Central memory CD4-positive, alpha-beta T cell (primary cell): Measurements from ENCODE around the gene STRC.
"Not testable (repeated sequence)": the region's sequence is repeated elsewhere in the genome, so short reads cannot be mapped to it uniquely, and the experiment has no call there.

Source experiments
- DNase-seq: peaks from one replicate; pipeline ENCODE4 v3.0.0; 2022
- total RNA-seq, 3 experiments: gene quantifications; one replicate each; lab custom pipeline; 2026; lab: John Stamatoyannopoulos, UW

Gene STRC
- total RNA-seq: 0.14 to 0.44 (median 0.39) reads per million in 3 experiments

GRCh38 chr15:43618700-43619099, at the start of gene STRC:
Gene STRC, minus strand, starts transcription at chr15:43618800. Its CDS starts 78 bp downstream, at chr15:43618722.
- DNase-seq: not testable (repeated sequence)

GRCh38 chr15:43666177-43666576, 47.6 kb upstream of the STRC start:
- not testable (repeated sequence) for DNase-seq

- not testable (repeated sequence) for DNase-seq
Observed at GRCh38 chr15:43663333-43663732, 44.7 kb upstream of the STRC start.

GRCh38 chr15:43662293-43662692, 43.7 kb upstream of the STRC start:
- not testable (repeated sequence) for DNase-seq

DNA sequence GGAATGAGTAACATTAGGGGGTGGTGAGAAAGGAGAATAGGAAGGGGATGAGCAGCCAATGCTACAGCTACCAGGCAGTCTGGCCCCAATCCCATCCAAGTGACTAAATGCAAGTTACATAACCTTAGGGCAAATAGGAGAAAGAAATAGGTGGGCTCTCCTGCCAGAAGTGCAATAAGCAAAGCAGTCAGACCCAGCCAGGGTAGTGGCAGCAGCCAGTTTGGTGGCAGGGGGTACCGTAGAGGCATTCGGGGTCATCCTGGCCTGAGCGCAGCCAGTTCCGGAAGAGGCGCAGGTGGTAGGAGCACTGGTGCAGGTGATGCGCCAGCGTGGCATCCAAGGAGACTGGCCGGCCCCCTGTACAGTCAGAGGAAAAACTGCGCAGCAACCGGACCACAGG, 41.1 kb upstream of the STRC start:
- not testable (repeated sequence) for DNase-seq

DNA sequence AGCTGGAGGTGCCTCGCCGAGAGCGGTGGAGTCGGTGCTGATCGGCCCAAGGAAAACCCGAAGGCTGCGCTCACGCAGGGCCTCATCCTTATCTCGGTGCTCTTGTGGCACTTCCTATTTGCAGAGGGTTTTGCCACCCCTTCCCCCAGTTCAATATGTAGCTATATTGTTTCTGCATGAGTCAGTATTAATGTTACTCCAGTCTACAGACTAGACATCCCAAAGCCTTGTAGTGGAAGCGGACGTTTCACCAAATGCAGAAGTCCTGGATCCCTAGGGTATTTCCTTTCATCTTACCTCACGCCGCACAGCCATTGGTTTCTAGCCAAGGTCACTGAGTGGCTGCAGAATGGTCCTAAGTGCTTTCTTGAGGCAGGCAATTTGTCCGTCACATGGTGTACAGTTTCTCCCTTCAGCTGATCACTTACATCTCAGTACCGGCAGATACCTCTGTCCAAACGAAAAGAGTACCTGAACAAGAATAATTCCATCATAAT, 30.9 kb upstream of the STRC start:
- DNase-seq: not testable (repeated sequence)

DNA sequence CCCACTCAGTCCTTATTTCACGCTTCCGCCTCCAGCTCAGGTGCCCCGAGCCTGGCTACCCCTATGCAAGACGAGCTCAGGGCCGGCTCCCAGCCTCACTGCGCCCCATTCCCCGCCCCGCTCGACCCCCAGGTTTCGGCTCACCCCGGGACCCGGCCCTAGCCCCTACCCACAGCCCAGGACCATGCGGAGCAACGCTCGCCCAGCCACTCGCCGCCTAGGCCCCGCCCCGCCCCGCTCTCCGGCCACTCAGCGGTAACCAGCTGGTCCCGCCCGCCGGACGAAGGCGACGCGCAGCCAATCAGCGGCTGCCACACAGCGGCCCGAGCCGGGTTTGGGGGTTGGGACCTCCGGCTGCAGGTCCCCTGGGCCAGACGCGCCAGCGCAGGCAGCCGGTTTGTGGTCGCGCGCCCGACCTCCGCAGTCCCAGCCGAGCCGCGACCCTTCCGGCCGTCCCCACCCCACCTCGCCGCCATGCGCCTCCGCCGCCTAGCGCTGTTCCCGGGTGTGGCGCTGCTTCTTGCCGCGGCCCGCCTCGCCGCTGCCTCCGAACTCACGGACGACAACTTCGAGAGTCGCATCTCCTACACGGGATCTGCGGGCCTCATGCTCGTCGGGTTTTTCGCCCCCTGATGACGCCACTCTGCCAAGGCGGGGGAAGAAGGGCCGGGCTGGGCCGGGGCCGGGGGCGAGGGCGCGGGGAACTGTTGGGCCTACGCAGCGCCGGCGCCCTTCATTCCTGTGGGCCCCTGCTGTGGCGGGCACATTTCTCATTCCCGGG, 30.2 kb upstream of the STRC start, which contains the start of gene CATSPER2:
CATSPER2 (minus strand) TSS at position 196 of the 781 bp plus-strand sequence. CDS start 783 bp downstream, outside the sequence.
- no peak for DNase-seq

GRCh38 chr15:43638464-43639204, 20.0 kb upstream of the STRC start:
- not testable (repeated sequence) for DNase-seq

- DNase-seq: not testable (repeated sequence)
Observed at GRCh38 chr15:43626937-43627336, 8.3 kb upstream of the STRC start.

- no peak for DNase-seq
Observed at GRCh38 chr15:43625106-43625505, 6.5 kb upstream of the STRC start.

DNA sequence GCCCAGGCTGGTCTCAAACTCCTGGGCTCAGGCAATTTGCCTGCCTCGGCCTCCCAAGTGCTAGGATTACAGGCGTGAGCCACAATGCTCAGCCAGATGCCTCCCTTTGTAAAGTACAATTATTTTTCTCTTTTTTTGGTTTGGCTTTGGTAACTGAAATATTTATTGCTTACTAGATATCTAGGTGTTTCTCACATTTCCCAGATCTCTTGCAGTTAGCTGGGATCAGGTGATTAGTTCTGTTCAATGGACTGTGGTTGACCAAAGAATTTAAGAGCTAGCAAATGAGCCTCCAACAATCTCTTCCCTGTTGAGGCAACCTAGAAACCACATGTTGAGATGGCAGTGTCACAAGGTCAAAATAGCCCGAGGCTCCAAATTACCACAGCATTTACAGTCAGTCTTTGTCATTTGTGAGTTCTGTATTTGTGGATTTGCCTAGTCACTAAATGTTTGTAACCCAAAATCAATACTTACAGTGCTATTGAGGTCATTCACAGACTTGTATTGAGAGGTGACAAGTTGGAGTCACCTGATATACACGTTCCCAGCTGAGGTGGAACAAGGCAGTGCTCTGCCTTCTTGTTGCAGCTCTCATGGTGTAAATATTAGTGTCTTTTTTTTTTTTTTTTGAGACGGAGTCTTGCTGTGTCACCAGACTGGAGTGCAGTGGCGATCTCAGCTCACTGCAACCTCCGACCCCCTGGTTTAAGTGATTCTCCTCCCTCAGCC, 3.6 kb upstream of the STRC start:
- DNase-seq: not testable (repeated sequence)

- not testable (repeated sequence) for DNase-seq
Observed at GRCh38 chr15:43617750-43618149, 850 bp downstream of the STRC start.

GRCh38 chr15:43602233-43602632, 16.4 kb downstream of the STRC start:
- DNase-seq: not testable (repeated sequence)

DNA sequence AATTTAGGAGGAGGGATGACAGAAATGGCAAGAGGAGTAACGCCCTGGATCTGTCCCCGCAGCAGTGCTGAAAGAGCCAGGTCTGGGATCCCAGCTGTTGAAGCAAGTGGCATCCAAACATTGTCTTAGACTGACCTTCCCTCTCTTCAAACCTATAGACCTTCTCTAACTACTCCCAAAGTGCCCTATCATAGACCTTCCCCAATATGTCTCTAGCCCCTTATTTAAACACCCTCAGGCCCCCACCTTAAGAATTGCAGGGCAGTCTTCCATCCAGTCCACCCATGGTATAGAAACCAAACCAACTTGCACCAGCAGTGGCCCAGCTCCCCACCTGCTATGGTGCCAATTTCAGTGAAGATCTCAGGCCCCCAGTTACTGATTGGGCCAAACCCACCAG, 18.4 kb downstream of the STRC start:
- DNase-seq: not testable (repeated sequence)

DNA sequence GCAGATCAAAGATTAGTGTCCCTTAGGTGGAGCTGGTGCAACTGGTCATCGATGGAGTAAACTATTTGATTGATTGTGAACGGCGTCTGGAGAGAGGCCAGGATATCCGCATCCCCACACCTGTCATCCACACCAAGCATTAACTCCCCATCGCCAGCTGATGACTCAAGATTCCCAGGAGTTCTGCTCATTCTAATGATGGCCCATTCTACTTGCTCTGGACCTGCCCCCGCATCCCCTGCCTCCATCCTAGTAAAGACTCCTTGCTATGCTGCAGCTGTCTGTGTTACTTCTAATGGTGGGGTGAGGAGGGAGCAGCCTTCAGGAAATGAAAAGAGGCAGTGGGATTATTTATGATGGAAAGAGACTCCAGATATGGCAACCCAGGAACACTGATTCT, 19.5 kb downstream of the STRC start:
- DNase-seq: not testable (repeated sequence)

GRCh38 chr15:43593328-43594190, 25.0 kb downstream of the STRC start, which contains the start of gene CKMT1B:
Gene CKMT1B, plus strand, starts transcription at chr15:43594027. Its CDS starts 192 bp downstream, at chr15:43594219.
- not testable (repeated sequence) for DNase-seq

DNA sequence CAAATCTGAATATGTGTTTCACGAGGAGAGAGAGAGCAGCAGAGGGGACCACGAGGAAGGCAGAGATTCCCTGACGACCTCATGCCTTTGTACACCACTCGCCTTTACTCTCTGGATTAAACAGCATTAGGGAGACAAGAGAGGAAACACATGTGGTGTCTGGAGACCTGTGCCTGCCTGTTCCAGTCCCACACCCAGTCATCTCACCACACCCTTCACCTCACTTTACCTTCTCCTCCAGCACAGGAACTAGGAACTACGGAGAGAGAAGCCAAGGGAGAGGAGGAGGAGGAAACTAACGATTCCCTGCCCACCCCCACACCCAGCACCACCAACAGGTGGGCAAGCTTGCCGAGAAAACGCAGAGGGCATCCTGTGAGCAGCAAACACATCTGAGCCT, 25.8 kb downstream of the STRC start:
- DNase-seq: not testable (repeated sequence)

- not testable (repeated sequence) for DNase-seq
Observed at GRCh38 chr15:43589778-43590466, 28.7 kb downstream of the STRC start, which contains the start of gene PPIP5K1. Gene PPIP5K1, minus strand, starts transcription at chr15:43590208. Its CDS starts 5,704 bp downstream, at chr15:43584504.

DNA sequence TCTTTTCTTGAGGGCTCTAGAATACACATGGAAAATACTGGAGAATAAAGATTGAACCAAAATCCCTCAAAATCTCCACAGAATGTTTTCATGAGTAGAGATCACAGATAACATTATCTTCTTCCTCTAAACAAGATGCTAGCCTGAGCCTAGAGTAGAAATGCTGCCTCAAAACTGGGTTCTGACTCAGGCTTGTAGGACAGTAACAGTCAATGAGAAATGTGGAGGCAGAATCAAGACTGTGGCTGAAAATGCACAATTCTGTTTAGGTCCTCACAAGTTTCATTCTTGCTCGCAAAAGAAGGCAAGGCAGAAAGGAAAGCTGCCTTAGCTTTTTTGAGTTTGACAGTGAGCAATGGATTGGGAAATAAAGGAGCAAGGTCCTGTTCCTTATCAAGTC, 44.0 kb downstream of the STRC start:
- DNase-seq: not testable (repeated sequence)

- not testable (repeated sequence) for DNase-seq
Observed at GRCh38 chr15:43566615-43567014, 52.0 kb downstream of the STRC start.

- not testable (repeated sequence) for DNase-seq
Observed at GRCh38 chr15:43563793-43564192, 54.8 kb downstream of the STRC start.
